H9 (cell line): ENCODE data around the gene SLC25A26. TPM values are rescaled to one million over a fixed set of nuclear protein-coding genes. Genes with fewer than 3 reads are reported as not detected.
"Not testable (repeated sequence)": the region's sequence is repeated elsewhere in the genome, so short reads cannot be mapped to it uniquely, and the experiment has no call there.

ENCODE experiments used
- DNase-seq: peaks from one replicate; pipeline ENCODE4 v3.0.0-alpha.2; 2017
- H2AFZ ChIP-seq: one replicate; pipeline ENCODE4 v1.6.1; 2013; ENCODE audit warnings: mild to moderate bottlenecking, low read length, control low read depth, moderate library complexity
- H2AK5ac ChIP-seq: 2 replicates; pipeline ENCODE4 v1.6.1; 2013; ENCODE audit warnings: low read length, control low read depth, mixed read lengths; ENCODE audit not compliant: insufficient read length
- H2BK120ac ChIP-seq: one replicate; pipeline ENCODE4 v1.6.1; 2013; ENCODE audit warnings: low read depth, mild to moderate bottlenecking, low read length, control low read depth, inconsistent platforms; ENCODE audit not compliant: poor library complexity, severe bottlenecking
- H2BK12ac ChIP-seq: 2 replicates; pipeline ENCODE4 v1.6.1; 2013; ENCODE audit warnings: low read length, control low read depth, mixed read lengths, low read depth; ENCODE audit not compliant: insufficient read length
- H2BK15ac ChIP-seq: 2 replicates; pipeline ENCODE4 v1.6.1; 2013; ENCODE audit warnings: low read depth, low read length, control low read depth
- H2BK20ac ChIP-seq: one replicate; pipeline ENCODE4 v1.6.1; 2013; ENCODE audit warnings: low read depth, mild to moderate bottlenecking, low read length, control low read depth, inconsistent platforms; ENCODE audit not compliant: poor library complexity, severe bottlenecking
- H2BK5ac ChIP-seq: 2 replicates; pipeline ENCODE4 v1.6.1; 2013; ENCODE audit warnings: low read length, control low read depth, mixed read lengths; ENCODE audit not compliant: insufficient read length
- H3K14ac ChIP-seq: 2 replicates; pipeline ENCODE4 v1.6.1; 2013; ENCODE audit warnings: low read length, control low read depth; ENCODE audit not compliant: insufficient read depth
- H3K18ac ChIP-seq: 2 replicates; pipeline ENCODE4 v1.6.1; 2013; ENCODE audit warnings: low read depth, mild to moderate bottlenecking, mixed read lengths, low read length, control low read depth; ENCODE audit not compliant: insufficient read length
- H3K23ac ChIP-seq: 2 replicates; pipeline ENCODE4 v1.6.1; 2013; ENCODE audit warnings: low read length, control low read depth, mixed read lengths, low read depth; ENCODE audit not compliant: insufficient read length
- H3K23me2 ChIP-seq: 2 replicates; pipeline ENCODE4 v1.6.1; 2013; ENCODE audit warnings: low read depth, mild to moderate bottlenecking, mixed read lengths, low read length, control low read depth; ENCODE audit not compliant: insufficient read length, poor library complexity, severe bottlenecking
- H3K27ac ChIP-seq: 2 replicates; pipeline ENCODE4 v1.5.1; 2013; ENCODE audit warnings: low read length, control low read depth, mixed read lengths, low read depth; ENCODE audit not compliant: insufficient read length
- H3K27me3 ChIP-seq: 2 replicates; pipeline ENCODE4 v1.6.1; 2013; ENCODE audit warnings: low read length, control low read depth, inconsistent platforms; ENCODE audit not compliant: insufficient read depth
- H3K4ac ChIP-seq: 2 replicates; pipeline ENCODE4 v1.6.1; 2013; ENCODE audit warnings: low read depth, mild to moderate bottlenecking, control low read depth, inconsistent platforms, low read length, moderate library complexity
- H3K4me1 ChIP-seq: 2 replicates; pipeline ENCODE4 v1.6.1; 2013; ENCODE audit warnings: low read length, control low read depth, inconsistent platforms; ENCODE audit not compliant: insufficient read depth
- H3K4me2 ChIP-seq: 2 replicates; pipeline ENCODE4 v1.6.1; 2013; ENCODE audit warnings: low read length, control low read depth, mixed read lengths; ENCODE audit not compliant: insufficient read length, insufficient read depth
- H3K56ac ChIP-seq: 2 replicates; pipeline ENCODE4 v1.6.1; 2013; ENCODE audit warnings: low read depth, mild to moderate bottlenecking, mixed read lengths, low read length, control low read depth; ENCODE audit not compliant: insufficient read length
- H3K79me1 ChIP-seq: 2 replicates; pipeline ENCODE4 v1.6.1; 2013; ENCODE audit warnings: low read depth, mild to moderate bottlenecking, moderate library complexity, low read length, control low read depth, inconsistent platforms; ENCODE audit not compliant: insufficient read depth, poor library complexity, severe bottlenecking
- H3K79me2 ChIP-seq: 2 replicates; pipeline ENCODE4 v1.6.1; 2013; ENCODE audit warnings: low read length, control low read depth, inconsistent platforms; ENCODE audit not compliant: insufficient read depth
- H3K9ac ChIP-seq: 2 replicates; pipeline ENCODE4 v1.6.1; 2013; ENCODE audit warnings: low read length, control low read depth, mixed read lengths; ENCODE audit not compliant: insufficient read length; ENCODE audit errors: extremely low read depth
- H3K9me3 ChIP-seq: one replicate; pipeline ENCODE4 v1.6.1; 2013; ENCODE audit warnings: low read depth, low read length, inconsistent platforms; ENCODE audit not compliant: control insufficient read depth
- H3T11ph ChIP-seq: one replicate; pipeline ENCODE4 v1.6.1; 2013; ENCODE audit warnings: mild to moderate bottlenecking, low read length, control low read depth, inconsistent platforms
- H4K20me1 ChIP-seq: one replicate; pipeline ENCODE4 v1.6.1; 2013; ENCODE audit not compliant: control insufficient read depth, insufficient read length, insufficient read depth
- H4K5ac ChIP-seq: 2 replicates; pipeline ENCODE4 v1.6.1; 2013; ENCODE audit warnings: low read depth, mild to moderate bottlenecking, mixed read lengths, low read length, control low read depth; ENCODE audit not compliant: insufficient read length
- H4K8ac ChIP-seq: replicated peaks from 2 replicates; pipeline ENCODE4 v1.6.1; 2013; ENCODE audit warnings: low read length, control low read depth, mixed read lengths, low read depth; ENCODE audit not compliant: insufficient read length
- H4K91ac ChIP-seq: 2 replicates; pipeline ENCODE4 v1.6.1; 2013; ENCODE audit warnings: low read depth, mild to moderate bottlenecking, moderate library complexity, mixed read lengths, low read length, control low read depth; ENCODE audit not compliant: insufficient read length
- H3K27ac Mint-ChIP-seq, 3 experiments: 2 replicates in 2 of 3; 3 replicates in 1 of 3; pipeline ENCODE4 v1.8.0; 2020 to 2021; ENCODE audit warnings: mixed read lengths in 3 of 3, mild to moderate bottlenecking in 1 of 3, moderate library complexity in 1 of 3
- H3K27me3 Mint-ChIP-seq: 2 replicates; pipeline ENCODE4 v1.8.0; 2021; ENCODE audit warnings: low read depth, mild to moderate bottlenecking, moderate library complexity, mixed read lengths
- H3K36me3 Mint-ChIP-seq, 3 experiments: 2 replicates in 2 of 3; 3 replicates in 1 of 3; pipeline ENCODE4 v1.8.0; 2020 to 2021; ENCODE audit warnings: low read depth in 3 of 3, mixed read lengths in 3 of 3; ENCODE audit not compliant: insufficient read depth in 1 of 3
- H3K4me1 Mint-ChIP-seq, 2 experiments: 2 replicates each; pipeline ENCODE4 v1.8.0; 2020; ENCODE audit warnings: mixed read lengths in 2 of 2
- H3K4me3 Mint-ChIP-seq, 2 experiments: 2 replicates in 1 of 2; 3 replicates in 1 of 2; pipeline ENCODE4 v1.8.0; 2020 to 2021; ENCODE audit warnings: mild to moderate bottlenecking in 2 of 2, mixed read lengths in 2 of 2, moderate library complexity in 1 of 2
- H3K9me3 Mint-ChIP-seq, 2 experiments: 2 replicates in 1 of 2; 3 replicates in 1 of 2; pipeline ENCODE4 v1.8.0; 2020; ENCODE audit warnings: mild to moderate bottlenecking in 2 of 2, mixed read lengths in 2 of 2, moderate library complexity in 1 of 2
- CTCF ChIP-seq: fragments of 200-600 bp; sonication (generic); conservative IDR thresholded peaks from 3 replicates; pipeline ENCODE4 v1.8.0; 2021; ENCODE audit warnings: antibody characterized with exemption, mild to moderate bottlenecking
- WGBS: extraction: QIAGEN DNeasy Blood & Tissue Kit; methylation state at CpG from one replicate; pipeline ENCODE4 v1.1.7; 2013; ENCODE audit warnings: missing lambda C conversion rate, low lambda C conversion rate, mixed read lengths; ENCODE audit not compliant: insufficient read length; ENCODE audit errors: extremely low coverage; 5-methylcytosine and 5-hydroxymethylcytosine counted together
- total RNA-seq: library from RNA; stranded (reverse); gene quantifications from 2 replicates; pipeline ENCODE4 v1.2.1, GENCODE V29; 2021

SLC25A26 gene
- total RNA-seq, 1 experiment from 2014 or later, result 30.2 TPM

DNA sequence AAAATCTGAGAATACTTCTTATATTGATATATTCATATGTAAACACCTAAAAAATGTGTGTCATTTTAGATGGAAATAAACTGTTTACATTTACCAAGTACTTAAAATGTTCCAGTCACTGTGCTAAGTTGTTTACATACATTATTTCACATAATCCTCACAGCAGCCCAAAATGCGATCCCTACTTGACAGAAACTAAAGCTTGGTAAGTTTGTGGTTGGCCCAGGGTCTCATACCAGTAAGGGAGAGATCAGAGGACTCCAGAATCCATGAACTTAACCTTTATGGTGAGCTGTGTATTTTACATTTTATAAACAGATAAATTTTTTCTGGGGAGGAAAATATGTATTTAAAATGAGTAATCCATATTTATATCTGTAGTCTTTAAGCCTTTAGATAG, 51.2 kb downstream of the SLC25A26 start:
- H2AK5ac ChIP-seq, result no peak overlapping the region
- H3K18ac ChIP-seq, result no peak overlapping the region
- H2BK20ac ChIP-seq, result no peak overlapping the region
- Mint-ChIP-seq H3K4me3 (no peak overlapping the region), H3K27ac (no peak overlapping the region), H3K9me3 (no peaks in the 10 kb centered on the region), H3K4me1 (peaks cover 7 to 10% of the 10 kb centered on the region in 2 experiments), H3K27me3 (no peaks in the 10 kb centered on the region), H3K36me3 (peaks cover 0 to 4% (median 4%) of the 10 kb centered on the region in 3 experiments; a peak in 2 of 7 replicates)
- H2BK12ac ChIP-seq, result no peak overlapping the region
- H3K27ac ChIP-seq, result no peak overlapping the region
- H3K9me3 ChIP-seq, result no peaks in the 10 kb centered on the region
- H3K4me1 ChIP-seq, result no peaks in the 10 kb centered on the region
- no peak overlapping the region for H3K14ac ChIP-seq
- TF ChIP-seq CTCF, result no peak
- no peak overlapping the region for H2BK120ac ChIP-seq
- no peak overlapping the region for H4K8ac ChIP-seq
- H3K79me1 ChIP-seq, result no peaks in the 10 kb centered on the region
- H3T11ph ChIP-seq, result no peak overlapping the region
- no peak overlapping the region for H2BK15ac ChIP-seq
- no peak overlapping the region for H3K23ac ChIP-seq
- H3K79me2 ChIP-seq, result 0 out of 2 replicates have a peak, but pooled peaks cover 2% of the 10 kb centered on the region
- H2AFZ ChIP-seq, result no peak overlapping the region
- H4K5ac ChIP-seq, result no peak overlapping the region
- H4K20me1 ChIP-seq, result no peaks in the 10 kb centered on the region
- H3K23me2 ChIP-seq, result no peaks in the 10 kb centered on the region
- WGBS, result no CpG with 5 or more reads among the region's 1 CpG
- no peak overlapping the region for H4K91ac ChIP-seq
- no peak overlapping the region for H3K4me2 ChIP-seq
- no peak overlapping the region for H2BK5ac ChIP-seq
- H3K56ac ChIP-seq, result no peak overlapping the region
- no peak for DNase-seq
- H3K27me3 ChIP-seq, result no peaks in the 10 kb centered on the region
- H3K4ac ChIP-seq, result no peak overlapping the region
- H3K9ac ChIP-seq, result no peak overlapping the region

- DNase-seq, H3K27ac ChIP-seq, H3K9ac ChIP-seq, H4K5ac ChIP-seq, H3K4me2 ChIP-seq, H3K23me2 ChIP-seq, H3K36me3 Mint-ChIP-seq, H3K4ac ChIP-seq, H2BK12ac ChIP-seq, H3T11ph ChIP-seq, H3K4me3 Mint-ChIP-seq, H3K23ac ChIP-seq, H3K79me1 ChIP-seq, H3K9me3 Mint-ChIP-seq, H3K18ac ChIP-seq, H2BK15ac ChIP-seq, H3K14ac ChIP-seq, H3K9me3 ChIP-seq, H3K27me3 ChIP-seq, H3K56ac ChIP-seq, H4K20me1 ChIP-seq, H2AK5ac ChIP-seq, H3K27me3 Mint-ChIP-seq, H3K4me1 ChIP-seq, H3K27ac Mint-ChIP-seq, H4K91ac ChIP-seq, H2BK120ac ChIP-seq, H3K79me2 ChIP-seq, H4K8ac ChIP-seq, H2AFZ ChIP-seq, H2BK5ac ChIP-seq, H2BK20ac ChIP-seq: not testable (repeated sequence)
- no CpG with 5 or more reads among the region's 6 CpGs for WGBS
- H3K4me1 Mint-ChIP-seq, result peaks cover 11% of the 10 kb centered on the region in 2 experiments; a peak in 3 of 4 replicates
Measured at GRCh38 chr3:66274837-66275236, 54.0 kb downstream of the SLC25A26 start.
